WTC11 (cell line): ENCODE results near the gene MSANTD2. TPM values are rescaled to one million over a fixed set of nuclear protein-coding genes. Genes with fewer than 3 reads are reported as not detected.

Source experiments
- ATAC-seq: fragments of 200-7000 bp; cut with Tn5 transposase; 2 replicates; pipeline ENCODE4 v1.10.0; 2021; ENCODE audit warnings: mild to moderate bottlenecking, moderate library complexity
- CTCF ChIA-PET: fragments of 300-600 bp; sonication (Branson Sonifier 250); formaldehyde crosslinking; loops from one replicate; lab custom pipeline; 2021; ENCODE audit warnings: antibody characterized with exemption; lab: Charles Lee
- POLR2A ChIA-PET: fragments of 350-600 bp; sonication (Branson Sonifier 250); formaldehyde crosslinking; loops from one replicate; lab custom pipeline; 2021; ENCODE audit warnings: antibody characterized with exemption; lab: Charles Lee
- DNase-seq: peaks from one replicate; pipeline ENCODE4 v3.0.0; 2021; ENCODE audit warnings: low spot score
- H3K27ac Mint-ChIP-seq: 2 replicates; pipeline ENCODE4 v1.8.0; 2021; ENCODE audit warnings: mixed read lengths
- H3K27me3 Mint-ChIP-seq: 2 replicates; pipeline ENCODE4 v1.8.0; 2021; ENCODE audit warnings: low read depth, mild to moderate bottlenecking, moderate library complexity, mixed read lengths
- H3K36me3 Mint-ChIP-seq: 2 replicates; pipeline ENCODE4 v1.8.0; 2021; ENCODE audit warnings: mixed read lengths
- H3K4me1 Mint-ChIP-seq: 2 replicates; pipeline ENCODE4 v1.8.0; 2022; ENCODE audit warnings: mixed read lengths
- H3K4me3 Mint-ChIP-seq: 2 replicates; pipeline ENCODE4 v1.8.0; 2021; ENCODE audit warnings: mild to moderate bottlenecking, moderate library complexity, mixed read lengths
- H3K9me3 Mint-ChIP-seq: 2 replicates; pipeline ENCODE4 v1.8.0; 2021; ENCODE audit warnings: mixed read lengths
- AR ChIP-seq: fragments of 250-450 bp; sonication (Bioruptor Pico); IDR thresholded peaks from 2 replicates; pipeline ENCODE4 v1.9.0; 2021; ENCODE audit warnings: mild to moderate bottlenecking
- ARID4B ChIP-seq: sonication (generic); formaldehyde crosslinking; IDR thresholded peaks from 2 replicates; pipeline ENCODE4 v1.8.0; 2023; ENCODE audit warnings: missing genetic modification reagents, mild to moderate bottlenecking, borderline replicate concordance
- E2F1 ChIP-seq: sonication (generic); formaldehyde crosslinking; IDR thresholded peaks from 2 replicates; pipeline ENCODE4 v1.8.0; 2022; ENCODE audit warnings: mild to moderate bottlenecking, missing genetic modification reagents
- E2F5 ChIP-seq: sonication (generic); formaldehyde crosslinking; IDR thresholded peaks from 2 replicates; pipeline ENCODE4 v1.8.1; 2022; ENCODE audit warnings: mild to moderate bottlenecking, moderate library complexity, missing genetic modification reagents
- ESRRA ChIP-seq: sonication (generic); formaldehyde crosslinking; IDR thresholded peaks from 2 replicates; pipeline ENCODE4 v1.8.1; 2022; ENCODE audit warnings: mild to moderate bottlenecking, missing genetic modification reagents, borderline replicate concordance
- ETV6 ChIP-seq: sonication (generic); formaldehyde crosslinking; IDR thresholded peaks from 2 replicates; pipeline ENCODE4 v1.8.1; 2022; ENCODE audit warnings: mild to moderate bottlenecking, missing genetic modification reagents
- FOXJ3 ChIP-seq: sonication (generic); formaldehyde crosslinking; IDR thresholded peaks from 2 replicates; pipeline ENCODE4 v1.9.0; 2021; ENCODE audit warnings: missing genetic modification reagents, mild to moderate bottlenecking, borderline replicate concordance
- FOXP4 ChIP-seq: sonication (generic); formaldehyde crosslinking; IDR thresholded peaks from 2 replicates; pipeline ENCODE4 v1.8.0; 2022; ENCODE audit warnings: mild to moderate bottlenecking, missing genetic modification reagents
- GRHL2 ChIP-seq: fragments of 250-450 bp; sonication (Bioruptor Pico); IDR thresholded peaks from 2 replicates; pipeline ENCODE4 v1.8.0; 2022; ENCODE audit warnings: mild to moderate bottlenecking, moderate library complexity; ENCODE audit not compliant: insufficient replicate concordance, severe bottlenecking
- MYBL2 ChIP-seq: sonication (generic); formaldehyde crosslinking; IDR thresholded peaks from 2 replicates; pipeline ENCODE4 v1.8.1; 2023; ENCODE audit warnings: mild to moderate bottlenecking, moderate library complexity, missing genetic modification reagents
- SP1 ChIP-seq: sonication (generic); formaldehyde crosslinking; conservative IDR thresholded peaks from 2 replicates; pipeline ENCODE4 v1.8.1; 2022; ENCODE audit warnings: missing genetic modification reagents
- TCF7 ChIP-seq: sonication (generic); formaldehyde crosslinking; IDR thresholded peaks from 2 replicates; pipeline ENCODE4 v1.8.0; 2022; ENCODE audit warnings: mild to moderate bottlenecking, low read depth, missing genetic modification reagents, moderate library complexity
- TP53 ChIP-seq: sonication (generic); formaldehyde crosslinking; IDR thresholded peaks from 2 replicates; pipeline ENCODE4 v1.8.1; 2023; ENCODE audit warnings: mild to moderate bottlenecking, missing genetic modification reagents
- ZNF396 ChIP-seq: fragments of 250-450 bp; sonication (Bioruptor Pico); IDR thresholded peaks from 2 replicates; pipeline ENCODE4 v1.8.0; 2021; ENCODE audit warnings: mild to moderate bottlenecking, moderate library complexity, borderline replicate concordance
- total RNA-seq: library from RNA; stranded (reverse); gene quantifications from 3 replicates; pipeline ENCODE4 v1.2.3, GENCODE V29; 2021

The MSANTD2 gene
- total RNA-seq, 1 experiment from 2014 or later: 17.5 TPM

GRCh38 chr11:124769806-124770774, 30.1 kb downstream of the MSANTD2 start (continued):
- TF ChIP-seq AR (no peak), TCF7 (CRISPR knock-in tag) (no peak), SP1 (no peak), GRHL2 (CRISPR knock-in tag) (no peak), ZNF396 (no peak)

GRCh38 chr11:124768914-124769313, 31.3 kb downstream of the MSANTD2 start:
- no peak for TF ChIP-seq FOXJ3 (CRISPR knock-in tag)
- no peak for TF ChIP-seq FOXP4 (CRISPR knock-in tag)
- no peak for TF ChIP-seq E2F5 (CRISPR knock-in tag)
- TF ChIP-seq GRHL2 (CRISPR knock-in tag): no peak
- no peak for TF ChIP-seq MYBL2 (CRISPR knock-in tag)
- no peak for TF ChIP-seq E2F1 (CRISPR knock-in tag)
- no peak for TF ChIP-seq TP53
- no peak for TF ChIP-seq ESRRA (CRISPR knock-in tag)
- TF ChIP-seq ARID4B (CRISPR knock-in tag): no peak
- TF ChIP-seq ETV6 (CRISPR knock-in tag): no peak
- DNase-seq (no peak), ATAC-seq (no peak)
- no peaks in the 10 kb centered on the region for H3K27me3 Mint-ChIP-seq
- ChIA-PET POLR2A (no interaction called here), CTCF (interaction anchor here (0.9 to 3.1 kb wide), 3 partner anchors 9 to 98 kb away, joined by 4 to 12 read pairs (median 5); no protein-coding TSS in a partner anchor)
- no peak overlapping the region for H3K4me3 Mint-ChIP-seq
- peaks cover 33% of the 10 kb centered on the region for H3K36me3 Mint-ChIP-seq
- H3K4me1 Mint-ChIP-seq: no peaks in the 10 kb centered on the region
- H3K27ac Mint-ChIP-seq: no peak overlapping the region
- H3K9me3 Mint-ChIP-seq: no peaks in the 10 kb centered on the region
